Epithelial cell of proximal tubule (primary cell): Measurements from ENCODE around the gene TSPAN11. TPM values are rescaled to one million over a fixed set of nuclear protein-coding genes. Genes with fewer than 3 reads are reported as not detected.
A peak's percentile ranks its signal among the peaks of the same experiment; 100 is the strongest.

Experiments used
- DNase-seq: peaks from one replicate; pipeline ENCODE4 v3.0.0-alpha.2; 2011; ENCODE audit warnings: low read depth
- H3K4me3 ChIP-seq: 2 replicates; pipeline ENCODE4 v1.5.1; 2011; ENCODE audit warnings: low read depth, mild to moderate bottlenecking, low read length
- total RNA-seq: library from RNA; depleted of rRNA; stranded (reverse); fragments of >200 nt; gene quantifications from 2 replicates; pipeline ENCODE4 v1.2.3, GENCODE V29; 2015
- TF ChIP-seq, protein P1 (sequence below): conservative IDR thresholded peaks from 2 replicates; pipeline ENCODE4 v1.5.1; 2012; ENCODE audit warnings: low read depth, mild to moderate bottlenecking, low read length

Gene TSPAN11
- total RNA-seq, 1 donor from 2014 or later = 1.3 TPM

DNA sequence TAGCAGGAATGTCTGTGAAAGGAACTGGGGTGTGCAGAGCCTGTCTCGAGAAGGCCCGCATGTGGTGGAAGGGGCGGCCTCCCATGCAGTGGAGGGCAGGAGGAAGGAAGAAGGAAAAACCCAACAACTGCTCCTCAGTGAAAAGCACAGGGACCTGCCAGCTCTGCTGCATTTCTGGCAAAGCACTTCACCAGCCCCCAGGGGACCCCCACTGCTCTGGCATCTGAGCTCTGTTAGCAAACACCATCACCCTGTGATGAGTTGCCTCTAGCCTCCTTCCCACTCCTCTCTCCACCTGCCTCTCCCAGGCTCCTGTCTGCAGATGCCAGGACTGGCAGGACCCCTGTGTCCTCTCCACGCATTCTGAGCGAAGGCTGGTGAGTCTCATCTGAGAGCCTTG is 78.1 kb downstream of the TSPAN11 start:
- TF ChIP-seq, protein P1, sequence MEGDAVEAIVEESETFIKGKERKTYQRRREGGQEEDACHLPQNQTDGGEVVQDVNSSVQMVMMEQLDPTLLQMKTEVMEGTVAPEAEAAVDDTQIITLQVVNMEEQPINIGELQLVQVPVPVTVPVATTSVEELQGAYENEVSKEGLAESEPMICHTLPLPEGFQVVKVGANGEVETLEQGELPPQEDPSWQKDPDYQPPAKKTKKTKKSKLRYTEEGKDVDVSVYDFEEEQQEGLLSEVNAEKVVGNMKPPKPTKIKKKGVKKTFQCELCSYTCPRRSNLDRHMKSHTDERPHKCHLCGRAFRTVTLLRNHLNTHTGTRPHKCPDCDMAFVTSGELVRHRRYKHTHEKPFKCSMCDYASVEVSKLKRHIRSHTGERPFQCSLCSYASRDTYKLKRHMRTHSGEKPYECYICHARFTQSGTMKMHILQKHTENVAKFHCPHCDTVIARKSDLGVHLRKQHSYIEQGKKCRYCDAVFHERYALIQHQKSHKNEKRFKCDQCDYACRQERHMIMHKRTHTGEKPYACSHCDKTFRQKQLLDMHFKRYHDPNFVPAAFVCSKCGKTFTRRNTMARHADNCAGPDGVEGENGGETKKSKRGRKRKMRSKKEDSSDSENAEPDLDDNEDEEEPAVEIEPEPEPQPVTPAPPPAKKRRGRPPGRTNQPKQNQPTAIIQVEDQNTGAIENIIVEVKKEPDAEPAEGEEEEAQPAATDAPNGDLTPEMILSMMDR = no peak
- no peak for DNase-seq
- H3K4me3 ChIP-seq = no peak overlapping the region

DNA sequence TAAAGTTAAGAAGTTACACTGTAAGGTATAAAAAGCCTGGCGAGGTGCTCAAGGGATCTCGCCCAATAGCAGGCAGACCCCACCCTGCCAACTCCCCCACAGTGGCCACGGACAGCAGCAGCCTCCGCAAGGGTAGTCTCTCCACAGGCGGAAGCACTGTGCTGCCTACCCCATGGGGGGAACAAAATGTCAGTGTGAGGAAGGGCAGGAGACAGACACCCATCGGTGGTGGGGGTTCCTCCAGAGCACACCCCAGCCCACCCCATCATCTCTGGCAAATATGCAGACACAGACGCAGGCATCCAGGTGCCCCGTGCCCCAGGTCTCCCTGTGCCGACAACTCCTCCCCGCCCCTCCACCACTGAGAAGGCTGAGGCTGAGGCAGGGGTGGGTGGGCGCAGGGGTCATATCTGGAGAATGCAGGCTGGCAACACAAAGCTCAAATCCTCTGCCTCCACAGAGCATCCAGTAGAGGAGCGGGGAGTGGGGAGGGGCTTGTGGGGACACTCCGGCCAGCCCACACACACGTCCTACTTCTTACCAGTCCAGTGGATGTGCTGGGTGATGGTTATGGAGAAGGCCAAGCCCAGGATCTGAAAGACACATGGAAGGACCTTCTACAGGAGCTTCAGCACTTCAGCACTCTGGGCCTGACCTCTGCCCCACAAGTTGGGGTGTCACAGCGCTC is 78.9 kb downstream of the TSPAN11 start:
- DNase-seq = no peak
- TF ChIP-seq, protein P1 = no peak
- H3K4me3 ChIP-seq = no peak overlapping the region

DNA sequence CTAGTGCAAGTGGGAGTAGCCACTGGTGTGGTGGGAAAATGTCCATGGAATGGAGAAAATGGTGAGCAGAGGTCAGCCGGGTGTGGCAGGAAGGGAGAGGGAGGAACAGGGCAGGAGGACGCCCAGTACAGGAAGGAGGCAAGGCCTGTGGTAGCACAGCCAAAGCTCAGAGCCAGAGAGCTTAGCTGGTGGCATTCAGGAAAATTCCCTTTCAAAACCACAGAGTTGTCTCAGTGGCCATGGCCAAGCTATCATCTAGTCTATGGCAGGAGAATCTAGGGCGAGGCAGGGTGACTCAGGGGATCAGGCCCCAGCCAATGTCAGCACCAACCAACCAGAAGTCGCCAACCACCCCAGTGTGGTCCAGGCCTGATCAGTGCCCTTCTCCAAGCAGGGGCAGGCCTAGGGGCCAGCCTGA is 79.4 kb downstream of the TSPAN11 start:
- peak; percentile 29 for DNase-seq
- H3K4me3 ChIP-seq = no peak overlapping the region
- TF ChIP-seq, protein P1 = no peak

DNA sequence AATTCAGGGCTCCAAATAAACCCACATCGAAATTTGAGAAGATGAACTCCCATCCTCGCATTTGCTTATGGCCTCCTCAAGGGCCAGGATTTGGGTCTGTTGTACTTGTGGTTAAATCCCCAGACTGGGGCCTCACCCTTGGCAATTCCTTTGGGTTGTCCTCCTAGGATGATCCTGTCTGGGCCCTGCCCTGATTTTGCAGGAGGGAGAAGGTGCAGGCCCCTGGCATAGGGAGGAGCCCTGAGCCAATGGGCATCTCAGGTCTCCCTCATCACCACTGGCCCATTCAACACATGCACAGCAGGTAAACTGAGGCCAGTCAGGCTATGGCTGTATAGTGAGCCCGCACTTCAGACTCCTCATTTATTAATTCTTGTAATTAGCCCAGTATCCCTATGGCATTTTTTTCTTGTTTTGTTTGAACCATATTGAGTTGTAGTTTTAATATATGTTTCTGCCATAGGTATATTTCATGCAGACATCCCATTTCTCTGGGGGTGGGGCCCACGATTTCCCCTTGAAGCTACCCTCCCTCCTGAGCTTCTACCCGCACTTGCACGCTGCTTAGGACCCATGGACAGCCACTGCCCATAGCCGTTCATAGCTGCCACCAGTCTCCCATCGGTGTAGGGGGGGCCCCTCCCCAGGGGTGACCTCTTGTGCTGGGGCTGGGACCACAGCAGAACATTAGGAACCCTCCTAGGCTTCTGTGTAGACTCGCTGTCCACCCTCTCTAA is 80.0 kb downstream of the TSPAN11 start:
- no peak overlapping the region for H3K4me3 ChIP-seq
- no peak for DNase-seq
- TF ChIP-seq, protein P1 = no peak

DNA sequence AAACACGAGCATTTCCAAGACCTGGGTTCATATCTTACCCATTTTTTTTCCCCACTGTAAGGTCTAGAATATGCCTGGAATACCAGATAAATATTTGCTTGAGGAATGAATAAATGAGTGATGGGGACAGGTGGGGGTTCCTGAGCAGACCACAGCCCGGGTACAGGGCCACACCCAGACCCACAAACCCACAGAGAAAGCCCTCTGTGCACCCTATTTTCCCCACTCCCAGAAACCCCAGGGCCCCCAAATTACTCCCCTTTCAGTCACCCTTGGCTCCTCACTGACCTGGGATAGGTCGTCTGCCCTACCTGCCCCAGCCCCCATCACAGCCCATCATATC is 80.6 kb downstream of the TSPAN11 start:
- TF ChIP-seq, protein P1 = no peak
- DNase-seq = no peak
- H3K4me3 ChIP-seq = no peak overlapping the region

DNA sequence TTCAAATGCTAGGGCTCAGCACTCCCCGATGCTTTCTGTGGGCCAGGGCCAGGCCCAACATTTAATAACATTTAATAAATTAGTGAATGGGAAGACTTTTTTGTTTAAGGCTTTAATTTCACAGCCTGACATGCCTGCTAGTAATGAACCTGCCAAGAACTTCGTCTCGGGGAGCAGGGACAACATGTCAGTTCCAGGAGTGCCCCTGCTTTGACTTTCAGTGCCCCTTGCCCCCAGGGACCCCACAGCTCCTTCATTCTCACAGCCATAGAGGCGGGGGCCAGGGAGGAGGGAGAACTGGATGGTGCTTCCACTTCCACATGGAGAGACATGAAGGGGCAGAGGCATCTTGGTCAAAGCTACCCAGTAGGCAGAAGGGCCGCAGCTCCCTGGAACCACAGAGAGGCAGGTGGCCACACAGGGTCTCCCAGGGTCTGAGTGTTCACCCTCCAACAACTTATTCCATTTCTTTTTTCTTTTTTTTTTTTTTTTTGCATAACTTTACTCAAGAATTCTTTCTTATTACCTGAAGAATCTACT is 81.2 kb downstream of the TSPAN11 start:
- TF ChIP-seq, protein P1 = no peak
- H3K4me3 ChIP-seq = no peak overlapping the region
- no peak for DNase-seq
